Central memory CD8-positive, alpha-beta T cell (primary cell): ENCODE results near the gene SNX25.
"Not testable (repeated sequence)": the region's sequence is repeated elsewhere in the genome, so short reads cannot be mapped to it uniquely, and the experiment has no call there.

Source experiments
- ATAC-seq: fragments of 150-1000 bp; cut with Tn5 transposase; replicated peaks from 2 replicates; pipeline ENCODE4 v1.10.0; 2022; ENCODE audit warnings: mild to moderate bottlenecking, moderate FRiP score, moderate number of reproducible peaks; ENCODE audit not compliant: poor library complexity, severe bottlenecking; ENCODE audit errors: extremely low read depth
- DNase-seq, 2 donors: peaks; one replicate each; pipeline ENCODE4 v3.0.0; 2021; ENCODE audit warnings: low spot score in 2 of 2
- H3K27ac Mint-ChIP-seq: one replicate; pipeline ENCODE4 v1.8.0; 2022; ENCODE audit warnings: low read depth, mild to moderate bottlenecking, moderate library complexity, mixed read lengths
- H3K27me3 Mint-ChIP-seq: one replicate; pipeline ENCODE4 v1.8.0; 2022; ENCODE audit warnings: mixed read lengths
- H3K36me3 Mint-ChIP-seq: one replicate; pipeline ENCODE4 v1.8.0; 2022; ENCODE audit warnings: mild to moderate bottlenecking, moderate library complexity, mixed read lengths; ENCODE audit not compliant: insufficient read depth
- H3K4me1 Mint-ChIP-seq: one replicate; pipeline ENCODE4 v1.8.0; 2022; ENCODE audit warnings: mixed read lengths
- H3K4me3 Mint-ChIP-seq: one replicate; pipeline ENCODE4 v1.8.0; 2022; ENCODE audit warnings: mild to moderate bottlenecking, moderate library complexity, mixed read lengths
- H3K9me3 Mint-ChIP-seq: one replicate; pipeline ENCODE4 v1.8.0; 2022; ENCODE audit warnings: mixed read lengths

The SNX25 gene

GRCh38 chr4:185357211-185357610 is 147.8 kb downstream of the SNX25 start:
- Mint-ChIP-seq H3K36me3 (peaks cover 13% of the 10 kb centered on the region), H3K4me3 (no peak overlapping the region), H3K27me3 (no peaks in the 10 kb centered on the region), H3K4me1 (no peaks in the 10 kb centered on the region), H3K9me3 (no peaks in the 10 kb centered on the region), H3K27ac (no peak overlapping the region)
- DNase-seq (no peak), ATAC-seq (no peak)

- Mint-ChIP-seq H3K27me3 (no peaks in the 10 kb centered on the region), H3K4me1 (no peaks in the 10 kb centered on the region), H3K36me3 (peaks cover 12% of the 10 kb centered on the region), H3K9me3 (no peaks in the 10 kb centered on the region), H3K4me3 (no peak overlapping the region), H3K27ac (no peak overlapping the region)
- ATAC-seq (no peak), DNase-seq (no peak)
Measured at GRCh38 chr4:185357733-185358440, 148.5 kb downstream of the SNX25 start.

- H3K9me3 Mint-ChIP-seq: no peaks in the 10 kb centered on the region
Measured at GRCh38 chr4:185358514-185358913, 149.1 kb downstream of the SNX25 start.

GRCh38 chr4:185358959-185359358 is 149.6 kb downstream of the SNX25 start:
- DNase-seq: no peak
- H3K4me1 Mint-ChIP-seq: no peaks in the 10 kb centered on the region
- no peak overlapping the region for H3K27ac Mint-ChIP-seq
- H3K36me3 Mint-ChIP-seq: peaks cover 9% of the 10 kb centered on the region
- no peak for ATAC-seq
- H3K27me3 Mint-ChIP-seq: no peaks in the 10 kb centered on the region
- no peaks in the 10 kb centered on the region for H3K9me3 Mint-ChIP-seq
- no peak overlapping the region for H3K4me3 Mint-ChIP-seq

More at GRCh38 chr4:185358514-185358913, 149.1 kb downstream of the SNX25 start:
- H3K27ac Mint-ChIP-seq: no peak overlapping the region
- ATAC-seq: no peak
- no peaks in the 10 kb centered on the region for H3K4me1 Mint-ChIP-seq
- no peak overlapping the region for H3K4me3 Mint-ChIP-seq
- no peaks in the 10 kb centered on the region for H3K27me3 Mint-ChIP-seq
- peaks cover 11% of the 10 kb centered on the region for H3K36me3 Mint-ChIP-seq
- DNase-seq: no peak

GRCh38 chr4:185359767-185360446 is 150.5 kb downstream of the SNX25 start:
- Mint-ChIP-seq H3K27me3 (no peaks in the 10 kb centered on the region), H3K36me3 (peaks cover 6% of the 10 kb centered on the region), H3K4me3 (no peak overlapping the region), H3K9me3 (no peaks in the 10 kb centered on the region), H3K27ac (no peak overlapping the region), H3K4me1 (no peaks in the 10 kb centered on the region)
- DNase-seq: no peak
- ATAC-seq: no peak

- Mint-ChIP-seq H3K27me3 (no peaks in the 10 kb centered on the region), H3K36me3 (peaks cover 9% of the 10 kb centered on the region), H3K4me3 (no peak overlapping the region), H3K9me3 (no peaks in the 10 kb centered on the region), H3K27ac (no peak overlapping the region), H3K4me1 (no peaks in the 10 kb centered on the region)
- no peak for ATAC-seq
- no peak for DNase-seq
Measured at GRCh38 chr4:185361872-185362271, 152.5 kb downstream of the SNX25 start.

GRCh38 chr4:185362570-185362969 is 153.2 kb downstream of the SNX25 start:
- H3K36me3 Mint-ChIP-seq, H3K9me3 Mint-ChIP-seq, H3K27ac Mint-ChIP-seq, H3K4me1 Mint-ChIP-seq, ATAC-seq, H3K27me3 Mint-ChIP-seq, H3K4me3 Mint-ChIP-seq, DNase-seq: not testable (repeated sequence)

GRCh38 chr4:185363251-185363650 is 153.9 kb downstream of the SNX25 start:
- peaks cover 7% of the 10 kb centered on the region for H3K36me3 Mint-ChIP-seq
- no peak for ATAC-seq
- no peaks in the 10 kb centered on the region for H3K27me3 Mint-ChIP-seq
- DNase-seq: no peak
- no peaks in the 10 kb centered on the region for H3K9me3 Mint-ChIP-seq
- no peak overlapping the region for H3K27ac Mint-ChIP-seq
- no peaks in the 10 kb centered on the region for H3K4me1 Mint-ChIP-seq
- H3K4me3 Mint-ChIP-seq: no peak overlapping the region

- Mint-ChIP-seq H3K9me3 (no peaks in the 10 kb centered on the region), H3K27ac (no peak overlapping the region), H3K4me1 (no peaks in the 10 kb centered on the region), H3K36me3 (peaks cover 7% of the 10 kb centered on the region), H3K27me3 (no peaks in the 10 kb centered on the region), H3K4me3 (no peak overlapping the region)
- ATAC-seq: no peak
- DNase-seq: no peak
Measured at GRCh38 chr4:185364886-185365285, 155.5 kb downstream of the SNX25 start.

GRCh38 chr4:185369731-185370130 is 160.3 kb downstream of the SNX25 start:
- Mint-ChIP-seq H3K36me3 (peaks cover 4% of the 10 kb centered on the region), H3K4me3 (no peak overlapping the region), H3K27me3 (no peaks in the 10 kb centered on the region), H3K4me1 (no peaks in the 10 kb centered on the region), H3K27ac (no peak overlapping the region), H3K9me3 (no peaks in the 10 kb centered on the region)
- ATAC-seq: no peak
- no peak for DNase-seq

- H3K36me3 Mint-ChIP-seq: peaks cover 3% of the 10 kb centered on the region
- H3K9me3 Mint-ChIP-seq: no peaks in the 10 kb centered on the region
- no peak overlapping the region for H3K27ac Mint-ChIP-seq
- H3K4me3 Mint-ChIP-seq: no peak overlapping the region
- DNase-seq (no peak), ATAC-seq (no peak)
- no peaks in the 10 kb centered on the region for H3K27me3 Mint-ChIP-seq
- H3K4me1 Mint-ChIP-seq: no peaks in the 10 kb centered on the region
Measured at GRCh38 chr4:185370268-185370949, 161.0 kb downstream of the SNX25 start.

- Mint-ChIP-seq H3K4me1 (no peaks in the 10 kb centered on the region), H3K27ac (no peak overlapping the region), H3K36me3 (peaks cover 2% of the 10 kb centered on the region), H3K9me3 (no peaks in the 10 kb centered on the region), H3K27me3 (no peaks in the 10 kb centered on the region), H3K4me3 (no peak overlapping the region)
- ATAC-seq (no peak), DNase-seq (no peak)
Measured at GRCh38 chr4:185371702-185372101, 162.3 kb downstream of the SNX25 start.

- DNase-seq (no peak), ATAC-seq (no peak)
- no peak overlapping the region for H3K4me3 Mint-ChIP-seq
- no peaks in the 10 kb centered on the region for H3K9me3 Mint-ChIP-seq
- no peaks in the 10 kb centered on the region for H3K27me3 Mint-ChIP-seq
- no peaks in the 10 kb centered on the region for H3K4me1 Mint-ChIP-seq
- H3K27ac Mint-ChIP-seq: no peak overlapping the region
- peaks cover 2% of the 10 kb centered on the region for H3K36me3 Mint-ChIP-seq
Measured at GRCh38 chr4:185374027-185374426, 164.6 kb downstream of the SNX25 start.
